Measurements from ENCODE around the gene ARHGAP32. TPM values are rescaled to one million over a fixed set of nuclear protein-coding genes. Genes with fewer than 3 reads are reported as not detected.

Gene ARHGAP32
- total RNA-seq, 4 donors from 2014 or later, result 41.3 to 108 (median 101) TPM

- Histone ChIP-seq H3K36me3 (no peaks in the 10 kb centered on the region), H3K27me3 (no peaks in the 10 kb centered on the region), H3K4me1 (peaks cover 0 to 6% (median 0%) of the 10 kb centered on the region in 4 donors), H3K9me3 (no peaks in the 10 kb centered on the region), H3K4me3 (no peak overlapping the region), H3K27ac (no peak overlapping the region)
- TF ChIP-seq POLR2A (IDR thresholded peaks at IDR 0.05) (no peak), CTCF (IDR thresholded peaks at IDR 0.05) (no peak)
- no peak for DNase-seq
Measured at GRCh38 chr11:129213261-129213660, 21.1 kb upstream of the ARHGAP32 start.

DNA sequence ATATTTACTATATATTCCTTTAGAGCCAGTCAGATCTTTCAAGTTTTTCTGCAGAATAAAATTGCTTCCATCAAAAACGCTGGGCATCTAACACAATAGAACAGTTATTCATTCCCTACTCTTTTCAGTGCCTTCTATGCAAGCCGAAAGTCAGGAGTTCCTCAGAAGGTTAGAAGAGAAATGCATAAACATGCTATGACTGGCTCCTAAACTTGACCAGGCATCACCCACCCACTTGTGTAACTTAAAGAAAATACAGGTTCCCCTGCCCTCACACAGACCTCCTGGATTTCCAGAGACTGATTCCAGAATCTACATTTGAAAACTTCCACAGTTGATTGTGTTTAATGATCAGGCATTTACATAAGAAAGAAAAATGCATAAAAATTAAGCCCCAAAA, 19.3 kb upstream of the ARHGAP32 start:
- no peak for TF ChIP-seq CTCF (IDR thresholded peaks at IDR 0.05)
- TF ChIP-seq POLR2A (IDR thresholded peaks at IDR 0.05), result no peak
- H3K36me3 ChIP-seq, result no peaks in the 10 kb centered on the region
- no peak overlapping the region for H3K27ac ChIP-seq
- H3K9me3 ChIP-seq, result no peaks in the 10 kb centered on the region
- H3K4me1 ChIP-seq, result peaks cover 0 to 6% (median 0%) of the 10 kb centered on the region in 4 donors
- H3K27me3 ChIP-seq, result no peaks in the 10 kb centered on the region
- no peak for DNase-seq
- no peak overlapping the region for H3K4me3 ChIP-seq

GRCh38 chr11:129210831-129211181, 18.7 kb upstream of the ARHGAP32 start:
- no peak for TF ChIP-seq POLR2A (IDR thresholded peaks at IDR 0.05)
- no peak for TF ChIP-seq CTCF (IDR thresholded peaks at IDR 0.05)
- no peak for DNase-seq
- Histone ChIP-seq H3K27me3 (no peaks in the 10 kb centered on the region), H3K4me3 (no peak overlapping the region), H3K36me3 (no peaks in the 10 kb centered on the region), H3K27ac (no peak overlapping the region), H3K4me1 (peaks cover 0 to 6% (median 0%) of the 10 kb centered on the region in 4 donors), H3K9me3 (no peaks in the 10 kb centered on the region)

- no peaks in the 10 kb centered on the region for H3K27me3 ChIP-seq
- H3K27ac ChIP-seq, result no peak overlapping the region
- TF ChIP-seq CTCF (IDR thresholded peaks at IDR 0.05), result no peak
- TF ChIP-seq POLR2A (IDR thresholded peaks at IDR 0.05), result no peak
- H3K9me3 ChIP-seq, result no peaks in the 10 kb centered on the region
- no peak for DNase-seq
- no peak overlapping the region for H3K4me3 ChIP-seq
- H3K36me3 ChIP-seq, result no peaks in the 10 kb centered on the region
- H3K4me1 ChIP-seq, result peaks cover 0 to 6% (median 0%) of the 10 kb centered on the region in 4 donors
Measured at GRCh38 chr11:129209891-129210830, 18.0 kb upstream of the ARHGAP32 start.

DNA sequence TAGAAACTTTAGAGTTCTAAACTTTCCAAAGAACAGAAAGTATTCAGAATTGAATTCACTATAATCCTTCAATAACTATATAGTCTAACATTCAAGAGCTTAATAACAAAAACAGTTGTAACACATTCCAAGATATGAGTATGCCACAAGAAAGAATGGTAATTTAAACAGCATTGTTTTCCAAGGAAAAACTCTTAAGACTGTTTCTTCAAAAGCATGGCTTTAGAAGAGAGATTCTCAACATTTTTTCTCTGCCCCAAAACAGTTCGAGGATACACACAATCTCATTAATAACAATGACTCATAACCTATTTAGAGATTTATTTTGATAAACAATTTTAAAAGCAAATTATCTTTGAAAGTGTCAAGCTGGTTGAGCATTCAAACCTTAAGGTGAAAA, 16.7 kb upstream of the ARHGAP32 start:
- no peak for TF ChIP-seq POLR2A (IDR thresholded peaks at IDR 0.05)
- TF ChIP-seq CTCF (IDR thresholded peaks at IDR 0.05), result no peak
- Histone ChIP-seq H3K4me1 (peaks cover 0 to 6% (median 0%) of the 10 kb centered on the region in 4 donors), H3K27ac (no peak overlapping the region), H3K4me3 (no peak overlapping the region), H3K36me3 (no peaks in the 10 kb centered on the region), H3K27me3 (no peaks in the 10 kb centered on the region), H3K9me3 (no peaks in the 10 kb centered on the region)
- DNase-seq, result no peak
